ENCODE data around the gene VPS33A. TPM values are rescaled to one million over a fixed set of nuclear protein-coding genes. Genes with fewer than 3 reads are reported as not detected.

Gene VPS33A
- total and polyA plus RNA-seq, 2 donors from 2014 or later: 11.1 to 20.1 TPM

- no peak for TF ChIP-seq CTCF (IDR thresholded peaks at IDR 0.05; ENCODE audit: borderline replicate concordance, extremely low read depth, insufficient read depth)
- DNase-seq: no peak
- no peak for FAIRE-seq
- Histone ChIP-seq H3K36me3 (ENCODE audit: control insufficient read depth in 2 of 3, insufficient read depth in 3 of 3, low read length in 3 of 3) (peaks cover 0 to 27% (median 14%) of the 10 kb centered on the region in 3 donors), H3K9ac (ENCODE audit: low read length in 3 of 3) (no peak overlapping the region), H3K4me3 (ENCODE audit: low read length in 3 of 3) (no peak overlapping the region), H3K9me3 (ENCODE audit: control insufficient read depth in 2 of 3, insufficient read depth in 1 of 3, low read length in 3 of 3) (no peaks in the 10 kb centered on the region), H3K27ac (ENCODE audit: low read depth in 2 of 2, low read length in 2 of 2) (no peak overlapping the region), H3K27me3 (ENCODE audit: control insufficient read depth, insufficient read depth, low read length) (peaks cover 4% of the 10 kb centered on the region), H3K4me1 (ENCODE audit: control insufficient read depth in 2 of 3, insufficient read depth in 2 of 3, low read depth in 1 of 3, low read length in 3 of 3) (peaks cover 0 to 5% (median 0%) of the 10 kb centered on the region in 3 donors)
- intact Hi-C loops (cut with DNase I): no loop called here
Observed at GRCh38 chr12:122207391-122207790, 58.9 kb downstream of the VPS33A start.

DNA sequence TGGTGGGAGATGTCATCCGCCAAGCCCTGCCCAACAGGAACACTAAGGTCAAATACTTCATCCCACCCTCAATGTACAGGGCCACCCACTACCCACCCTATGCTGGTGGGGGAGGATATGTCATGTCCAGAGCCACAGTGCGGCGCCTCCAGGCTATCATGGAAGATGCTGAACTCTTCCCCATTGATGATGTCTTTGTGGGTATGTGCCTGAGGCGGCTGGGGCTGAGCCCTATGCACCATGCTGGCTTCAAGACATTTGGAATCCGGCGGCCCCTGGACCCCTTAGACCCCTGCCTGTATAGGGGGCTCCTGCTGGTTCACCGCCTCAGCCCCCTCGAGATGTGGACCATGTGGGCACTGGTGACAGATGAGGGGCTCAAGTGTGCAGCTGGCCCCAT lies 59.3 kb downstream of the VPS33A start:
- Histone ChIP-seq H3K4me1 (ENCODE audit: control insufficient read depth in 2 of 3, insufficient read depth in 2 of 3, low read depth in 1 of 3, low read length in 3 of 3) (peaks cover 0 to 5% (median 0%) of the 10 kb centered on the region in 3 donors), H3K4me3 (ENCODE audit: low read length in 3 of 3) (no peak overlapping the region), H3K9ac (ENCODE audit: low read length in 3 of 3) (no peak overlapping the region), H3K9me3 (ENCODE audit: control insufficient read depth in 2 of 3, insufficient read depth in 1 of 3, low read length in 3 of 3) (no peaks in the 10 kb centered on the region), H3K27me3 (ENCODE audit: control insufficient read depth, insufficient read depth, low read length) (peaks cover 4% of the 10 kb centered on the region), H3K27ac (ENCODE audit: low read depth in 2 of 2, low read length in 2 of 2) (no peak overlapping the region), H3K36me3 (ENCODE audit: control insufficient read depth in 2 of 3, insufficient read depth in 3 of 3, low read length in 3 of 3) (peaks cover 0 to 23% (median 14%) of the 10 kb centered on the region in 3 donors)
- FAIRE-seq (no peak), DNase-seq (no peak)
- intact Hi-C loops (cut with DNase I): no loop called here
- no peak for TF ChIP-seq CTCF (IDR thresholded peaks at IDR 0.05; ENCODE audit: borderline replicate concordance, extremely low read depth, insufficient read depth)

DNA sequence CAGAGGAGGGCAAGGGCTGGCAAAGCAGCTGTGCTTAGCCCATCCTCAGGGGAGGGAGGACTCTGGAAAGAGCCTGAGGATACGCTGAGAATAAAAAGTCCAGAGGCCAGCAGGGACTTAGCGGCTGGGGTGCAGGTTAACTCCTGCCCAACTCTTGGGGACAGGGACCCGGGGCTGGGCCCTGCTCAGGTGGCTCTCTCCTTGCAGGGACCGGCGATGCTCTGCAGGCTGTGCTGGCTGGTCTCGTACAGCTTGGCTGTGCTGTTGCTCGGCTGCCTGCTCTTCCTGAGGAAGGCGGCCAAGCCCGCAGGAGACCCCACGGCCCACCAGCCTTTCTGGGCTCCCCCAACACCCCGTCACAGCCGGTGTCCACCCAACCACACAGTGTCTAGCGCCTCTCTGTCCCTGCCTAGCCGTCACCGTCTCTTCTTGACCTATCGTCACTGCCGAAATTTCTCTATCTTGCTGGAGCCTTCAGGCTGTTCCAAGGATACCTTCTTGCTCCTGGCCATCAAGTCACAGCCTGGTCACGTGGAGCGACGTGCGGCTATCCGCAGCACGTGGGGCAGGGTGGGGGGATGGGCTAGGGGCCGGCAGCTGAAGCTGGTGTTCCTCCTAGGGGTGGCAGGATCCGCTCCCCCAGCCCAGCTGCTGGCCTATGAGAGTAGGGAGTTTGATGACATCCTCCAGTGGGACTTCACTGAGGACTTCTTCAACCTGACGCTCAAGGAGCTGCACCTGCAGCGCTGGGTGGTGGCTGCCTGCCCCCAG lies 60.0 kb downstream of the VPS33A start:
- H3K36me3 ChIP-seq (ENCODE audit: control insufficient read depth in 2 of 3, insufficient read depth in 3 of 3, low read length in 3 of 3): peaks cover 0 to 20% (median 14%) of the 10 kb centered on the region in 3 donors
- no peak overlapping the region for H3K9ac ChIP-seq (ENCODE audit: low read length in 3 of 3)
- intact Hi-C loops (cut with DNase I): no loop called here
- H3K27me3 ChIP-seq (ENCODE audit: control insufficient read depth, insufficient read depth, low read length): peaks cover 4% of the 10 kb centered on the region
- DNase-seq (no peak), FAIRE-seq (no peak)
- peaks cover 0 to 5% (median 0%) of the 10 kb centered on the region in 3 donors for H3K4me1 ChIP-seq (ENCODE audit: control insufficient read depth in 2 of 3, insufficient read depth in 2 of 3, low read depth in 1 of 3, low read length in 3 of 3)
- no peaks in the 10 kb centered on the region for H3K9me3 ChIP-seq (ENCODE audit: control insufficient read depth in 2 of 3, insufficient read depth in 1 of 3, low read length in 3 of 3)
- no peak overlapping the region for H3K4me3 ChIP-seq (ENCODE audit: low read length in 3 of 3)
- TF ChIP-seq CTCF (IDR thresholded peaks at IDR 0.05; ENCODE audit: borderline replicate concordance, extremely low read depth, insufficient read depth): no peak
- no peak overlapping the region for H3K27ac ChIP-seq (ENCODE audit: low read depth in 2 of 2, low read length in 2 of 2)

Data from kidney (tissue), 14 donors.